IPS DF 4.7 (cell line): ENCODE measurements around the gene TBPL2.
"Not testable (repeated sequence)": the region's sequence is repeated elsewhere in the genome, so short reads cannot be mapped to it uniquely, and the experiment has no call there.

Source experiments
- DNase-seq: peaks from one replicate; pipeline ENCODE4 v3.0.0-alpha.2; 2013; ENCODE audit warnings: low spot score; ENCODE audit errors: extremely low read depth

Gene TBPL2

DNA sequence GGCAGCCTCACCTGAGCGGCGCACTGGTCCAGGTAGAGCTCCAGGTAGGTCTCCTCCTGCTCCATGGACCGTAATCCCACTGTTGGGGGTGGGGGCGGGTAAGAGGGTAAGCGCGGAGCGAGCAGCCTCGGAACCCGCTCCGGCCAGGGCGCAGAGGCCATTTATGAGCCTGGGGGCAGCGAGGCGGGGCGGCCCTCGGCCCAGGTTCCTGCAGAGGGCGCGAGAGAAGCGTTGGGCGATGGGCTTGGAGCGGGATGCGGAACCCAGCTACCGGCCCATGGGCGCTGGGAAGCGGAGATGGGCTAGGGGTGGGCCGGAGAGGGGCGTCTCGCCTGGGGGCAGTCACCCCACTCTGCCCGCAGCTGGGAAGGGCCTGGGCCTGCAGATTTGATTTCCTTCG is at the start of gene TBPL2:
Gene TBPL2, minus strand, starts transcription at position 232 of the 400 bp plus-strand sequence. Its CDS starts 167 bp downstream, at position 65.
- DNase-seq: no peak

DNA sequence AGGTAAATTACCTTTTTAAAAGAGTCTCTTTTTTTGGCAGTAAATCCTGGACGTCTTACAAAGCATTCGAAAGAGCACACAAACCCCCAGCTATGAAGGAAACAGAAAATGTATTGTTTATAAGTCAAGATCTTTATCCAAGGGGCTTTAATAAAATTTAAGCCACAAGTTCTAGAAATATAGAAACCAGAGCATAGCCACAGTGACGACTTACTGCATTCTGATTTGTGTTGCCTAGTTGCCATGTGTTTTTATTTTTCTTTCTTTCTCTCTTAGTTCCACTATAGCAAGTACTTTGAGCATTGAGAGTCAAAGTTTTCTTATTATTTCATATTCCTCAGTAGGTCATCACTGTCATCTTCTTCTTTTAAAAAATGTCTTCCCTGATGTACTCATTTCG is 47.8 kb upstream of the TBPL2 start:
- DNase-seq: no peak

DNA sequence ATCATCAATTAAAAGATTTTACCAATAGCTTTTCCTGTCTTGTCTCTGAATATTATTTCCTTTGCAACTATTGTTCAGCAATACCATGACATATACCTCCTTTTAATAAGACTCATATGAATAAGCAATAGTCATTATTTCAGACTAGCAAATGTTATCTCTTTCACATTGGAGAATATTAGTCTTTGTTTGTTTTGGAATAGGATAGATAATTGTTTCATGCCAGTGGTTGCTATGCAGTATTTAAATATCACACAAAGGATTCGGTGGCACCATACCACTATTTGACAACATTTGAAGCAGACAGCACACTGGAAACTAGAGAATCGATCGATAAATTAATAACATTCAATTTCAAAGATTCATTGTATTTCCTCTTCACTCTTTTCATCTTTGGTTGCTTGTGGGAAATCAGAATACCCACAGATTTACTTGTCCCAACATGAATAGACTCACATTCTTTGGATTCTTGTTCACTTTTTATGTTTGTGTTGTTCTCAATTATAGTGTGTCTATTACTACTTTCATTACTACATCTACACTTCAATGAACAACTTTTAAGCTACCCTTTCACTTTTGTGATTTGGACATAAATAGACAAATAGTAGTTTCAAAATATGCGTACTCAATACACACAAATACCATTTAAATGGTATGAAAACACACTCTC is 42.7 kb upstream of the TBPL2 start:
- no peak for DNase-seq

DNA sequence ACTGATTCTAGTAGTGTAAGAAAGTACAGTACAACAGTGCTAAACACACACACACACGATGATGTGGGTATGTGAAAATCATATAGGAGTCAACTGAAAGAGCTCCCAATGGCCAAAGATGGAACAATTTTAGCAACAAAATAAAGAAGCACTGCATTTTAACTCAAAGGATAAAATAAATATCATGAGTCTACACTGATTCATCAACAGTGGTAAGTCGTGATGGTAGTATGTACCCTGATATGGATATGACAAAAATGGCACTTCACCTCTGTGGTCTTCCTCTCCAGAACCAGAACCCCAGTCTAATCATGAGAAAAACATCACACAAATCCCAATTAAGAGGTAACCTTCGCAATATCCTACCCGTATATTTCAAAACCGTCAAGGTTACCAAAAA is 41.4 kb upstream of the TBPL2 start:
- DNase-seq: no peak

DNA sequence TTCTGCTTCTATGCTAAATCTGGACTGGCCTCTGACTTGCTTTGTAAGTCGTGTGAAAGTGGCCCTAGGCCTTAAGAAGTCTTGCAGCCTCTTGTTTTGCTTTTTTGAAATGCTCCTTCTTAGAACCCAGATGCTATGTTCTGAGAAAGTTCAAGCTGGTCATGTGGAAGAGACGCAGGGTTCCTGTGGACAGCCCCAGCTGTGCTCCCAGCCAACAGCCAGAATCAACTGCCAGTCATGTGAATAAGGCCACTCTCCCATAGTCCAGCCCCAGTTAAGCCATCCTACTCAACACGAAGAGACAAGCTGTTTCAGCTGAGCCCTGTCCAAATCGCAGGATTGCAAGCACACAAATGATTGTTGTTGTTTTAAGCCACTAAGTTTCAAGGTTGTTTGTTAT is 37.3 kb upstream of the TBPL2 start:
- no peak for DNase-seq

DNA sequence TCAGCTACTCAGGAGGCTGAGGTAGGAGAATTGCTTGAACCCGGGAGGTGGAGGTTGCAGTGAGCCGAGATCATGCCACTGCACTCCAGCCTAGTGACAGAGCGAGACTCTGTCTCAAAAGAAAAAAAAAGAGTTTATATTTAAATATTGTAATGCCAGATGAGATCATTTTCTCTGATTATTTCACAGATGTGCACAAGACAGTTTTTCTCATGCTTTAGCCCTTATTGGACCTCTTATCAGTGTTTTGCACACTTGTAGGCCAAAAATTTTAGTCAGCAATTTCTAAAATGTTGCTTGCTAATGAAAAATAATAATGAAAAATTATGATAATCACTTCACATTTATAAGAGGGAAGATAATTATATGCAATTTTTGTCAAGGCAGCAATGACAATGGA is 36.0 kb upstream of the TBPL2 start:
- not testable (repeated sequence) for DNase-seq

DNA sequence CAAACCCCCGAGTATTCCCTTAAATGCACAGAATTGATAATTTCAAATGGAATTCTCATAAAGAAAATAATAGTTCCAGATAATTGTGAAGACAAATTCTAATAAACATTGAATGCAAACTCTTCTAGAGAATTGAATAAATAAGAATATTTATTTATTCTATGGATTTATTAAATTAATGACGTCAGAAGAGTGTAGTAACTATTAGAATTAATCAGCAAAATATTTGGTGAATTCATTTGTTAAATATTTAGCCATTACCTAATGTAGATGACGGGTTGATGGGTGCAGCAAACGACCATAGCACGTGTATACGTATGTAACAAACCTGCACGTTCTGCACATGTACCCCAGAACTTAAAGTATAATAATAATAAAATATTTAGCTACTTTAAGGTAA is 33.4 kb upstream of the TBPL2 start:
- DNase-seq: no peak

DNA sequence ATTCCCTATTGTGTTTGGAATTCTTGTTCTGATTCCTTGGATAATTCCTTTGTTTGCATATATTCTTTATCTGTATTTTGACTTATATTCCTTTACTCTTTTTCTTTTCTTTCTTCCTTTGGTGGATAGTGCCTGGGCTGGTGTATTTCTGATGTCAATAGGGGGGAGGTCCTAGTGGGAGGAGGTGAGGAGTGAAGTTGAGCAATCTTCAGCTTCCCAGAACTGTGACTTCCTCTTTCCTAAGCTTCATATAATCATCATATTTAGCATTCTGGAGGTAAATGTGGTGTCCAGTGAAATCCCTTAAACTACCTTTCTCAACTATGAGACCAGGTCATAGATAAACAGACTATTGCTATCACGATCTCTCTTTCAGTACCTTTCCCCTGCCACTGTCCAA is 29.6 kb upstream of the TBPL2 start:
- no peak for DNase-seq

DNA sequence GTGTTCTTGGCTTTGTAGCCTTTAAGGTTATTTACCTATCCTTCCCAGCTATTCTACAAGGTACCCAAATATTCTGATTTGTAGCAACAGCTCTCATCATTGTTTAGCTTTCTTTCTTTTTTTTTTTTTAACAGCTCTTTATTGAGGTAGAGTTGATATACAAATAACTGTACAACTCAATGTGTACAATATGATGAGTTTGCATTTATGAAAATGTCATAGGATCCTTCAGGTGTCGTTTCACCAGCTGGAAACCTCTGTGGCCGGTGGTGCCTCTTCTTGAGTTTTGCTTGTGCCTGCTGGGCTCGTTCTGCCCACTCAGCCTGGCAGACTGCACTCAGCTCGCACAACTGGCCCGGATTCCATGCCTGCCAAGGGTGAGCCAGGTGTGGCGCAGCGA is 26.9 kb upstream of the TBPL2 start:
- DNase-seq: no peak

DNA sequence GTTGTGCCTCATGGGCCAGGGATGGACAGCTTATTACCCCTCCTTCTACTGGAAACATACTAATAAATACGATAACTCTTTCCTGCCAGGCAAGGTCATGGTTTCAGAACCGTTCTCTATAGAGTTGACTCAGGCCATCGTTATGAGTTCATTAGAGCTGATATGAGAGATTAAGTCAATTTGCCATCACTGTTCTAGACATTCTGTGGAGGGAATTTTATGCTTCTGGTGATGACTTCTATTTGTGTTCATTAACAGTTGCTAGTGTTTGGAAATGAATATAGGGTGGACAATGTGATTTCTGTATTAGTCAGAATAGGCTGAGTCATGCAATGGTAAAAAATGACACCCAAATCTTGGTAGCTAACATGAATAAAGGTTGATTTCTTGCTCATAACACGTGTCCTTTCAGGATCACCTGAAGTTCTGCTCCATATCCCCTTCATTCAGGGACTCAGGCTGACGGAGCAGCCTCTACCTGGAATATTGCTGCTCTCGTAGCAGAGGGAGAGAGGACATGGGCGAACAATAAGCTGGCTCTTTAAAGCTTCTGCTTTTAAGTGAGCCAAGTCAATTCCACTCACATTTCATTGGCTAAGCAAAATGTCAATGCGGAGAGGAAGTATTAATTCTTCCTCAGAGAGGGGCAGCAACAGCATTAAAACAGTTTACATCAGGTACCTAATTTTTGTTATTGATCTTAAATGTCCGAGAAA is 18.5 kb upstream of the TBPL2 start:
- DNase-seq: no peak

DNA sequence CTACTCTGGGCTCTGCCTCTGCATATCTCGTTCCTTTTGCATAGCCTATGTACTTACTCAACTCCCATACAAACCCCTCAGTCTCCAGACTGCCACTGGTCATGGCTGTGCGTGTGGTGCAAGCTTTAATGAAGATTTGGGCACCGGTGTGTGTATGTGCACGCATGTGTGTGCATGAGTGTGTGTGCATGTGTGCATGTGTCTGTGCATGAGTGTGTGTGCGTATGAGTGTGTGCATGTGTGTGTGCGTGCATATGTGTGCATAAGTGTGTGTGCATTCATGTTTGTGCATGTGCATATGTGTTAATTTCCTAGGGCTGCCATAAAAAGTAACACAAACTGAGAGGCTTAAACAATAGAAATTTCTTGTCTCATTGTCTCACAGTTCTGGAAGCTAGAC is 17.1 kb upstream of the TBPL2 start:
- DNase-seq: no peak

DNA sequence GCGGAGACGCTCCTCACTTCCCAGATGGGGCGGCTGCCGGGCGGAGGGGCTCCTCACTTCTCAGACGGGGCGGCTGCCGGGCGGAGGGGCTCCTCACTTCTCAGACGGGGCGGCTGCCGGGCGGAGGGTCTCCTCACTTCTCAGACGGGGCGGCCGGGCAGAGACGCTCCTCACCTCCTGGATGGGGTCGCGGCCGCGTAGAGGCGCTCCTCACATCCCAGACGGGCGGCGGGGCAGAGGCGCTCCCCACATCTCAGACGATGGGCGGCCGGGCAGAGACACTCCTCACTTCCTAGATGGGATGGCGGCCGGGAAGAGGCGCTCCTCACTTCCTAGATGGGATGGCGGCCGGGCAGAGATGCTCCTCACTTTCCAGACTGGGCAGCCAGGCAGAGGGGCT is 16.0 kb upstream of the TBPL2 start:
- not testable (repeated sequence) for DNase-seq

DNA sequence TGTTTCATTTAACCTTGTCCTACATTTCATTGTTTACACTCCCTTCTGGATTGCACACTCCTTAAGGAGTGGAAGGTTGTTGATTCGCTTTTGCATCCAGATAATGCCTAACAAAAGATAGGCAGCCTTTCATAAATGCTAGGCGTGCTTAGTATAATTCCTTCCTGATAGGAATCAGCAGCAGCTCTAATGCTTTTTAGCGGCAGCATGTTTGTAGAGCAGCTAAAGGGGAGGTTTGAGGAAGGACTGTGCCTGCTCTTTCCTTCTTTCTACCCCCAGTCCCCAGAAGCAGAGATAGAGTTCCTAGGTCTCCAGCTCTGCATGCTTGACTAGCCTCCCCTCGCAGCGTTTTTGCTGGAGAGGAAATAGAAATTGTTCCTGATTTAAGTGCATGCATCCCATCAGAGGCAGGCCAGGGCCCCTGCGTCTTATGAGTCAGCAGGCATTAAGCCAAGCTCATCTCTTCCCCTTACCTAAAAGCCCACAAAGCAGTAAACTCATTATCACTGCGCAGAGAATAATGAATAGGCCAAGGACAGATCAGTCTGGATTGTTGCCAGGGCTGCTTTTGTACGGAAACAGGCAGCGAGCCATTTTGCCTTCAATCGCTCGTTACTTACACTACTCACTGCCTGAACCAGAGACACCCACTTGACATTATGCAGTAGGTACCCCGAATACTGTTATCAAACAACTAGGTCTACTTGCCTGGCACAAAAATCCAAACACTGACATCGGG is 14.0 kb upstream of the TBPL2 start:
- no peak for DNase-seq

DNA sequence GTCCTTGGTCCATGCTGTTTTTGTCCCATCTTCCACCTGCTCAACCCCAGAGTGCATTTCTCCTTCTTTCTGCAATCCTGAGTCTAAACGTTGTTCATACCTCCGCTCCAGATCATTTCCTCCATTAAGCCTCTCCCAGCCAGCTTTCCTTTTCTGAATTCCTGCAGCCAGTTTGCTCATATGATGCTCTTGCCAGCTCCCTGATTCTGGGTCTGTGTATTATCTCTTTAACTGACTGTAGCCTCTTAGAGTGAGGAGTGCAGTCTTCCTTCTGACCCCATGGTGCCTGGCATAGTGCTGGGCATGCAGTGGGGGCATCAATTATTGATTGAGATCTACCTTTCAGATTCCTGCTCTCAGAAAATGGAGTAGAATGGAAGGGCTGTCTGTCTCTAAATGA is 11.5 kb upstream of the TBPL2 start:
- DNase-seq: no peak

DNA sequence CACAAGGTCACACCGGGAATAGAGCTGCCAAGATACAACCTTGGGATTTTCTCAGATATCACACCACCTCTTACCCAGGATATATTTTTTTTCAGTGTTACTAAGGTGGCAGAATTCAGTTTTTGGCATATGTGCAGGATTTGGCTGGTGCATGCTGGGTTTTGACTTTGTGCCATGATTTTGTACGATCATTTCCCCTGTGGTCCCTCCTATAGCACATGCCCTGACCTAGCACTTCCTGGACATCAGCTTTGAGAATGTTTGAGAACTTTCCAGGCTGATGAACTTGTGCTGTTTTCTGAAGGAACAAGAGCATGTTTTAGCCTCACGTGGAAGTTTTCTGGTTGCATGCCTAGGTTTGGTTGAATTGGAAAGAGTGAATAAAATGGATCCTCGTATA is 11.0 kb upstream of the TBPL2 start:
- no peak for DNase-seq

DNA sequence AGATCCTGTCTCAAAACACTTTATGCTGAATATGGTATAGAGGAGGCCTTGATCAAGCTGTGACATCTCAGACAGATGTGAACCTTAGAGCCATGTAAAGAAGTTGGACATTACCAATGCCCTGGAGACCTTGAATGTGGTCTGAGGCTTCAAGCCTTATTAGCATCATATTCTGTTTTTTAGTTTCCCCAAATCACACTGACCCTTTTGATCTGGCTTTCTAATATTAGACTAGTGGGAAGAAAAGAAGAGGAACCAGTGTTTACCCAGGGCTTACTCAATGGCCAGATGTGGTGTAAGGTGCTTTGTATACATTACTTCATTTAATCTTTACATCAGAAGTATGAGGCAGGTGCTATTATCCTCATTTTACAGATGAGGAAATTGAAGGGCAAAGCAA is 10.6 kb upstream of the TBPL2 start:
- no peak for DNase-seq

DNA sequence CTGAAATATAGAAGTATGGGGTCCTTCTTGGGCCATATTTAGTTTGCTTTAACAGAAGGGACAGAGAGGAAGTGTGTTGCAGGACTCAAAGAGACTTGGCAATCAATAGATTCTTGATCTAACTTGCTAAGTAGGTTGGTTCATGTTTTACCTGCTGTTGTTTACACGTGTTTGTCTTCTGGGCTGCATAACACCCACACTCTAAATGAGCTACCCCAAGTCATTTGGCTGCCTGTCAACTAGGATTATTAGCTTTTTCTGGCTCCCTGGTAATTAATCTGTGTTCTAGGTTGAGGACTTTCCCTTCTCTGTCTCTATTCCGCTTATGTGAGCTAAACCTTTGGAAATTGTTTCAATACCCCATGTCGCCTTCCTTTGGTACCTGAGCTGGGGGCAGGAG is 10.1 kb upstream of the TBPL2 start:
- no peak for DNase-seq

DNA sequence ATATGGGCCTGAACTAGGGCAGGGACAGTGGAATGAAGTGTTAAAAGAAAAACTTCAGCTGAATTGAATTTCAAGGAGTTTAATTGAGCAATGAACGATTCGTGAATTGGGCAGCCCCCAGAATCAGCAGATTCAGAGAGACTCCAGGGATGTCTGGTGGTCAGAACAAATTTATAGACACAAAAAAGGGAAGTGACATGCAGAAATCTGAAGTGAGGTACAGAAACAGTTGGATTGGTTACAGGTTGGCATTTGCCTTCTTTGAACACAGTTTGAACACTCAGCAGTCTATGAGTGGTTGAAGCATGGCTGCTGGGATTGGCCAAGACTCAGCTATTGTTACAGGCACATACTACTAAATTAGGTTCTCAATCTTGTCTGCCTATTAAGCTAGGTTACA is 9.7 kb upstream of the TBPL2 start:
- DNase-seq: no peak

DNA sequence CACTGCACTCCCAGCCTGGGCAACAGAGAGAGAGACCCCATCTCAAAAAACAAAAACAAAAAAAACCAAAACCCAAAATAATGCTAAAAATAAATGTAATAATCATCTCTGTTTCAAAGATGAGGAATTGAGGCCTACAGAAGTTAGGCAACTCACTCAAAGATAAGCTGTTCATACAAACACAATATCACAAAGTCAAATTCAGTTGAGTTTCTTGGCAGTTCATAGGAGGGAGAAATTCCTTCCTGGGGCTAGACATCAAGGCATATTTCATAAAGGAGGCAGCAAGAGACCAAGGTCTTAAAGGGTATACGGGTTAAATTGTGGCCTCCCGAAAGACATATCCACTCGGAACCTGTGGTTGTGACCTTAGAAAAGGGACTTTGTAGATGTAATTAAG is 8.7 kb upstream of the TBPL2 start:
- DNase-seq: no peak

DNA sequence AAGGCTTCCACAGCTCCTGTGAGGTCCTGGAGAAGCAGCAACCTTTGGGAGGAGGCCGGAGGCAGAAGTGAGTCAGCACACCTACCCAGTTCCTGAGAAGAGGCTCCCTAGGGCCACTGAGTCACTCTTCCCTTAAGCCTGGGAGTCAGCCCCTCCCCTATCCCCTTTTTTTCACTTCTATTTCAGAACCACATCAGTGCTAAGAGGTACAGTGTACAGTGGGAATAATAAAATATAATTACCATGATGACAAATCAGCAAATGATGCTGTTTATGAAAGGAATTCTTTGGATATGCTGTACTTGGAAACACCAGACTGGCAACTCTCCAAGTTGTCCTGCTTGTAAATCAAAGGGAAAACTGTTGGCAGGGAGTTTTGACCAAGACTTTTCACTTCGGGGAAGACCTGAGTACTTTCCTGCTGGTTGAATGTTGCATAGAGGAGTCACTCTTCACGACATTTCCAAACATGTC is 7.8 kb upstream of the TBPL2 start:
- no peak for DNase-seq

DNA sequence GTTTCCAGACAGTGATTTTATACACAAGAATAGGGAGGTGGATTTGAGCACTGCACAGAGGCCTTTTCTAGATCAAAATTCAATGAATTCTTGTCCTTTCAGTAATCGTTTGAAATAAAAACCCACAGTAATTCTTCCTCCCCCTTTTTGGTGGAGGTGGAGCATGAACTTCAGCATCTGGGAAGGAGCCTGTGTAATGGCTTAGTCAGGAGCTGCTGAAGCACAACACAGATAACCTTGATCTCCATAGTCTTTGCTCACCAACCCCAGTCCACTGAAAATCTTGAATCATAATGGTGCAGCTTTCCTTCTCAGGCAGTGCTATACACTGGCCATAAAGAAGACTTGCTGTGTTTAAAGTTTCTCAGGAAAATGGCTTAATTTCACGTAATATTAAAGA is 6.4 kb upstream of the TBPL2 start:
- DNase-seq: no peak

DNA sequence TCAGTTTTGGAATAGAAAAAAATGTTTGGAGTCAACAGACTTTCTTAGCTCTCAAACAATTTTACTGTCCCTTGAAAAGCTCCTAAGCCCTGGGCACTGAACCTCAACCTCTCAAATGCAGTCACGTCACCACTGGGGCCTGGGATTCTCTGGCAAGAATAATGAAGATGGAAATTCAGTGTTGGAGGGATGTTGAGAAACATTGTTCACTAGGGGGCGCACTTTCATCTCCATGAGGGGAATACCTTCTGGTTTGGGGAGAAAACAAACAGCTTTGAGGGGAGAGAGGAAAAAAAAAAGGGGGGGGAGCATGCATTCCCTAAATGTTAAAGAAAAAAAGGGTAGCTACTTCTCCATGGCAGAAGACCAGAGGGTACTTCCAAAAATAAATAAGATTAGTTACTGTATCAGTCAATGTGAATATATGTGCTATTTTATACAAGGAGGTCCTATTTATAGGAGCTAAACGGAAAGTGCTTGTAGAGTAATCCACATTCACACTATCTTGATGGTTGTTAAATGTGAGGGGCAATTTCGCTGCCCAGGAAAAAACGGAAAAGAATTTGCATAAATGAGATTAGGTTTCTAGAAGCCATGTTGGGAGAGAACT is 5.8 kb upstream of the TBPL2 start:
- DNase-seq: no peak
